Activated T-helper 1 cell treated with anti-CD3 and anti-CD28 coated beads, Interleukin-2, amount 50 U/mL, for 16 hours (primary cell): ENCODE measurements around the gene PCDHGB5.
"Not testable (repeated sequence)": the region's sequence is repeated elsewhere in the genome, so short reads cannot be mapped to it uniquely, and the experiment has no call there.

Experiments used
- DNase-seq, 2 donors: peaks; one replicate each; pipeline ENCODE4 v3.0.0-alpha.2; 2020; ENCODE audit warnings: low read depth in 1 of 2, low spot score in 1 of 2

Gene PCDHGB5

DNA sequence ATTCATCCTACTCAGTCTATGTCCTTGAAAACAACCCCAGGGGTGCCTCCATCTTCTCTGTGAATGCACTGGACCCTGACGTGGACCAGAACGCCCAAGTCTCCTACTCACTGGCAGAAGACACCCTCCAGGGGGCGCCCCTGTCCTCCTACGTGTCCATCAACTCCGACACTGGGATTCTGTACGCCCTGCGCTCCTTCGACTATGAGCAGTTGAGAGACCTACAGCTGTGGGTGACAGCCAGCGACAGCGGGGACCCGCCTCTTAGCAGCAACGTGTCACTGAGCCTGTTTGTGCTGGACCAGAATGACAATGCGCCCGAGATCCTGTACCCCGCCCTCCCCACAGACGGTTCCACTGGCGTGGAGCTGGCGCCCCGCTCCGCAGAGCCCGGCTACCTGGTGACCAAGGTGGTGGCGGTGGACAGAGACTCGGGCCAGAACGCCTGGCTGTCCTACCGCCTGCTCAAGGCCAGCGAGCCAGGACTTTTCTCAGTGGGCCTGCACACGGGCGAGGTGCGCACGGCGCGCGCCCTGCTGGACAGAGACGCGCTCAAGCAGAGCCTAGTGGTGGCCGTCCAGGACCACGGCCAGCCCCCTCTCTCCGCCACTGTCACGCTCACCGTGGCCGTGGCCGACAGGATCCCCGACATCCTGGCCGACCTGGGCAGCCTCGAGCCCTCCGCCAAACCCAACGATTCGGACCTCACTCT lies 22.1 kb upstream of the PCDHGB5 start:
- DNase-seq: not testable (repeated sequence)

DNA sequence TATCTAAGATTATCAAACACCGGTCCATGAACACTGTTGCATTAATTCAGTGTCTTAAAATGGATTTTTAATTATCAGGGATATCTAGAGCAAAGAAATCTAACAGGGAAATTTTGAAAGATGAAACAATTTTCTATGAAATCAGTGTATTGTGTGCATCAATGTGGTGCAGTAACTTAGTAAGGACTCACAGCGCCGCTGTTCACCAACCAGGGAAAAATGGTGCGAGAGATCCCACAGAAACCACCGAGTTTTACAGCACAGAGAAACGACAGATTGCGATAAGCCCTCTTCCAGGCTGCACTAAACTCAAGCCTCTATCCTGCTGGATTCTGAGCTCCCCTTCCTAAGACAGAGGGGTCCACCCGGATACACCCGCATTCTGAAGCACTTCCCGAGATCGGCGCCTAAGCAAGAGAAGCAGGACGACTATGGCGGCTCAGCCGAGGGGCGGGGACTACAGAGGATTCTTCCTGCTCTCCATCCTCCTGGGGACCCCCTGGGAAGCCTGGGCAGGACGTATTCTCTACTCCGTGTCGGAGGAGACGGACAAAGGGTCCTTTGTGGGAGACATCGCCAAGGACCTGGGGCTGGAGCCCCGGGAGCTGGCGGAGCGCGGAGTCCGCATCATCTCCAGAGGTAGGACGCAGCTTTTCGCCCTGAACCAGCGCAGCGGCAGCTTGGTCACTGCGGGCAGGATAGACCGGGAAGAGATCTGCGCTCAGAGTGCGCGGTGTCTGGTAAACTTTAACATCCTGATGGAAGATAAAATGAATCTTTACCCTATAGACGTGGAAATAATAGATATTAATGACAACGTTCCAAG lies 15.1 kb upstream of the PCDHGB5 start, which contains the start of gene PCDHGA7:
PCDHGA7 (plus strand) TSS at position 274 of the 826 bp plus-strand sequence; CDS start at position 432, 158 bp downstream.
- DNase-seq: no peak

DNA sequence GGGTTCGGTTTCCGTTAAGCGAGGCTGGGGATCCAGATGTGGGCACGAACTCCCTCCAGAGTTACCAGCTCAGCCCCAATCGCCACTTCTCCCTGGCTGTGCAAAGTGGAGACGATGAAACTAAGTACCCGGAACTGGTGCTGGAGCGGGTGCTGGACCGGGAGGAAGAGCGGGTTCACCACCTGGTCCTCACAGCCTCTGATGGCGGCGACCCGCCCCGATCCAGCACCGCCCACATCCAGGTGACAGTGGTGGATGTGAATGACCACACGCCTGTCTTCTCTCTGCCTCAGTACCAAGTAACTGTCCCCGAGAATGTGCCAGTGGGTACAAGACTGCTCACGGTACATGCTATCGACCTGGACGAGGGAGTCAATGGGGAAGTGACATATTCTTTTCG lies 14.4 kb upstream of the PCDHGB5 start:
- no peak for DNase-seq

DNA sequence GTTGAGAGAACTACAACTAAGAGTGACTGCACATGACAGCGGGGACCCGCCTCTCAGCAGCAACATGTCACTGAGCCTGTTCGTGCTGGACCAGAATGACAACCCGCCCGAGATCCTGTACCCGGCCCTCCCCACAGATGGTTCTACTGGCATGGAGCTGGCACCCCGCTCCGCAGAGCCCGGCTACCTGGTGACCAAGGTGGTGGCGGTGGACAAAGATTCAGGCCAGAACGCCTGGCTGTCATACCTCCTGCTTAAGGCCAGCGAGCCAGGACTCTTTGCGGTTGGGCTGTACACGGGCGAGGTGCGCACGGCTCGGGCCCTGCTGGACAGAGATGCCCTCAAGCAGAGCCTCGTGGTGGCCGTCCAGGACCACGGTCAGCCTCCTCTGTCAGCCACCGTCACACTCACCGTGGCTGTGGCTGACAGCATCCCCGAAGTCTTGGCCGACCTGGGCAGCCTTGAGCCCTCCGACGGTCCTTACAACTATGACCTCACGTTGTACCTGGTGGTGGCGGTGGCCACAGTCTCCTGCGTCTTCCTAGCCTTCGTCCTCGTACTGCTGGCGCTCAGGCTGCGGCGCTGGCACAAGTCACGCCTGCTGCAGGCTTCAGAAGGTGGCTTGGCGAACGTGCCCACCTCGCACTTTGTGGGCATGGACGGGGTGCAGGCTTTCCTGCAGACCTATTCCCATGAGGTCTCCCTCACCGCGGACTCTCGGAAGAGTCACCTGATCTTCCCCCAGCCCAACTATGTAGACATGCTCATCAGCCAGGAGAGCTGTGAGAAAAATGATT lies 13.1 kb upstream of the PCDHGB5 start:
- DNase-seq: no peak

DNA sequence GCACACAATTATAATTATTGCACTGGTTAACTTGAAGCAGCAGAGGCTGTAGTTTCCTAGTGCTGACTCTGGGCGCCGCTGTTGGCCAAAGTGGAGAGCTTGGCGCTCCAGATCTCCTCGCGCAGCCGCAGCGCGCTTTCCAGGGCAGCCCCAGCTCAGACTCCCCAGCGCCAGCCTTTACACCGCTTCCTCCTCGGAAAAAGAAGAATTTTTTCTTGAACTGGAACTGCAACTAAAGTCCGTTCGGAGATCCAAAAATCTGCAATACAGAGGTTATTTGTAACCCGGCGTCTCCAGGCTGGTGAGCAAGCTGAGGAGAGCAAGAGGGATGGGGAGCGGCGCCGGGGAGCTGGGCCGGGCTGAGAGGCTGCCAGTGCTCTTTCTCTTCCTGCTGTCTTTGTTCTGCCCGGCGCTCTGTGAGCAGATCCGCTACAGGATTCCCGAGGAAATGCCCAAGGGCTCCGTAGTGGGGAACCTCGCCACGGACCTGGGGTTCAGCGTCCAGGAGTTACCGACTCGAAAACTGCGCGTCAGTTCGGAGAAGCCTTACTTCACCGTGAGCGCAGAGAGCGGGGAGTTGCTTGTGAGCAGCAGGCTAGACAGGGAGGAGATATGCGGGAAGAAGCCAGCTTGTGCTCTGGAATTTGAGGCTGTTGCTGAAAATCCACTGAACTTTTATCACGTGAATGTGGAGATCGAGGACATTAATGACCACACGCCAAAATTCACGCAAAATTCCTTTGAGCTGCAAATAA lies 10.0 kb upstream of the PCDHGB5 start, which contains the start of gene PCDHGB4:
PCDHGB4 (plus strand) TSS at position 142 of the 755 bp plus-strand sequence; CDS start at position 329, 187 bp downstream.
- DNase-seq: not testable (repeated sequence)

DNA sequence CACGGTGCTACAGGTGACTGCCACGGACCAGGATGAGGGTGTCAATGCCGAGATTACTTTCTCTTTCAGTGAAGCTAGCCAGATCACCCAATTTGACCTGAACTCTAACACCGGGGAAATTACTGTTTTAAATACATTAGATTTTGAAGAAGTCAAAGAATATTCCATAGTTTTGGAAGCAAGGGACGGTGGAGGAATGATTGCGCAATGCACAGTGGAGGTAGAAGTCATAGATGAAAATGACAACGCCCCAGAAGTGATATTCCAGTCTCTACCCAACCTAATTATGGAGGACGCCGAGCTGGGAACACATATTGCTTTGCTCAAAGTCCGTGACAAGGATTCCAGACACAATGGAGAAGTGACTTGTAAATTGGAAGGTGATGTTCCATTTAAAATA lies 9.1 kb upstream of the PCDHGB5 start:
- DNase-seq: no peak

DNA sequence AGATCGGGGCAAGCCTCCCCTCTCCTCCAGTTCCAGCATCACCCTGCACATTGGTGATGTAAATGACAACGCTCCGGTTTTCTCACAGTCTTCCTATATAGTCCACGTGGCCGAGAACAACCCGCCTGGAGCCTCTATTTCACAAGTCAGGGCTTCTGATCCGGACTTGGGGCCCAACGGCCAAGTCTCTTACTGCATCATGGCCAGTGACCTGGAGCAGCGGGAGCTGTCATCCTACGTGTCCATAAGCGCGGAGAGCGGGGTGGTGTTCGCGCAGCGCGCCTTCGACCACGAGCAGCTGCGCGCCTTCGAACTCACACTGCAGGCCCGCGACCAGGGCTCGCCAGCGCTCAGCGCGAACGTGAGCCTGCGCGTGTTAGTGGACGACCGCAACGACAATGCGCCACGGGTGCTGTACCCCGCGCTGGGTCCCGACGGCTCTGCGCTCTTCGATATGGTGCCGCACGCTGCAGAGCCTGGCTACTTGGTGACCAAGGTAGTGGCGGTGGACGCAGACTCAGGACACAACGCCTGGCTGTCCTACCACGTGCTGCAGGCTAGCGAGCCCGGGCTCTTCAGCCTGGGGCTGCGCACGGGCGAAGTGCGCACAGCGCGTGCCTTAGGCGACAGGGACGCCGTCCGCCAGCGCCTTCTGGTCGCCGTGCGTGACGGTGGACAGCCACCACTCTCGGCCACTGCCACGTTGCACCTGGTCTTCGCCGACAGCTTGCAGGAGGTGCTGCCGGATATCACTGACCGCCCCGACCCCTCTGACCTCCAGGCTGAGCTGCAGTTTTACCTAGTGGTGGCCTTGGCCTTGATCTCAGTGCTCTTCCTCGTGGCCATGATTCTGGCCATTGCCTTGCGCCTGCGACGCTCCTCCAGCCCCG lies 8.3 kb upstream of the PCDHGB5 start:
- no peak for DNase-seq

DNA sequence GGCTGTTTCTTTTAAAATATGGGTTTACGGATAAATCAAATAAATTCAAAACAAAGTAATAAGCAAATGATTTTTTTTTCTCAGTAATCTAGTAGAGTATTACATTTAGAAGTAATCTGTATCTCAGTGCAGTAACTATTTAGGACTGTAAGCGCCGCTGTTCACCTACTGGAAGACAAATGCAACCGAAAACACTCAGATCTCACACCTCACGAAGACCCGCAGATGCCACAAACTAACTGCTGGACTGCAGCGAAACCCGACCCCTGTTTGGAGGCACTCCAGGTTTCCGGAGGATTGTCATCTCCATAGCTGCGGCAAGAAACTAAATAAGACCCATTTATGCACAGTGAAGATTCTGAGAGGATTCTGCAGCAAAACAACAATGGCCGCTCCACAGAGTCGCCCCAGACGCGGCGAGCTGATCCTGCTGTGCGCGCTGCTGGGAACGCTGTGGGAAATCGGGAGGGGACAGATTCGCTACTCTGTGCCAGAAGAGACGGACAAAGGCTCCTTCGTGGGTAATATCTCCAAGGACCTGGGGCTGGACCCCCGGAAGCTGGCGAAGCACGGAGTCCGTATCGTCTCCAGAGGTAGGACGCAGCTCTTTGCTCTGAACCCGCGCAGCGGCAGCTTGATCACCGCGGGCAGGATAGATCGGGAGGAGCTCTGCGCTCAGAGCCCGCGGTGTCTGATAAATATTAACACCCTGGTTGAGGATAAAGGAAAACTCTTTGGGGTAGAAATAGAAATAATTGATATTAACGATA lies 5.1 kb upstream of the PCDHGB5 start, which contains the start of gene PCDHGA8:
PCDHGA8 (plus strand) TSS at position 205 of the 770 bp plus-strand sequence; CDS start at position 386, 181 bp downstream.
- DNase-seq: no peak

DNA sequence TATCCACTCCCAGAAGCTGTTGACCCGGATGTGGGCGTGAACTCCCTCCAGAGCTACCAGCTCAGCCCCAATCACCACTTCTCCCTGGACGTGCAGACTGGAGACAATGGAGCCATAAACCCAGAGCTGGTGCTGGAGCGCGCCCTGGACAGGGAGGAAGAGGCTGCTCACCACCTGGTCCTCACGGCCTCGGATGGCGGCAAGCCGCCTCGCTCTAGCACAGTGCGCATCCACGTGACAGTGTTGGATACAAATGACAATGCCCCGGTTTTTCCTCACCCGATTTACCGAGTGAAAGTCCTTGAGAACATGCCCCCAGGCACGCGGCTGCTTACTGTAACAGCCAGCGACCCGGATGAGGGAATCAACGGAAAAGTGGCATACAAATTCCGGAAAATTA lies 4.5 kb upstream of the PCDHGB5 start:
- DNase-seq: no peak

DNA sequence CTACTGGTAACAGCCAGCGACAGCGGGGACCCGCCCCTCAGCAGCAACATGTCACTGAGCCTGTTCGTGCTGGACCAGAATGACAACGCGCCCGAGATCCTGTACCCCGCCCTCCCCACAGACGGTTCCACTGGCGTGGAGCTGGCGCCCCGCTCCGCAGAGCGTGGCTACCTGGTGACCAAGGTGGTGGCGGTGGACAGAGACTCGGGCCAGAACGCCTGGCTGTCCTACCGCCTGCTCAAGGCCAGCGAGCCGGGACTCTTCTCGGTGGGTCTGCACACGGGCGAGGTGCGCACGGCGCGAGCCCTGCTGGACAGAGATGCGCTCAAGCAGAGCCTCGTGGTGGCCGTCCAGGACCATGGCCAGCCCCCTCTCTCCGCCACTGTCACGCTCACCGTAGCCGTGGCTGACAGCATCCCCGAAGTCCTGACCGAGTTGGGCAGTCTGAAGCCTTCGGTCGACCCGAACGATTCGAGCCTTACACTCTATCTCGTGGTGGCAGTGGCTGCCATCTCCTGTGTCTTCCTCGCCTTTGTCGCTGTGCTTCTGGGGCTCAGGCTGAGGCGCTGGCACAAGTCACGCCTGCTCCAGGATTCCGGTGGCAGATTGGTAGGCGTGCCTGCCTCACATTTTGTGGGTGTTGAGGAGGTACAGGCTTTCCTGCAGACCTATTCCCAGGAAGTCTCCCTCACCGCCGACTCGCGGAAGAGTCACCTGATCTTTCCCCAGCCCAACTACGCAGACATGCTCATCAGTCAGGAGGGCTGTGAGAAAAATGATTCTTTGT lies 3.2 kb upstream of the PCDHGB5 start:
- DNase-seq: not testable (repeated sequence)

DNA sequence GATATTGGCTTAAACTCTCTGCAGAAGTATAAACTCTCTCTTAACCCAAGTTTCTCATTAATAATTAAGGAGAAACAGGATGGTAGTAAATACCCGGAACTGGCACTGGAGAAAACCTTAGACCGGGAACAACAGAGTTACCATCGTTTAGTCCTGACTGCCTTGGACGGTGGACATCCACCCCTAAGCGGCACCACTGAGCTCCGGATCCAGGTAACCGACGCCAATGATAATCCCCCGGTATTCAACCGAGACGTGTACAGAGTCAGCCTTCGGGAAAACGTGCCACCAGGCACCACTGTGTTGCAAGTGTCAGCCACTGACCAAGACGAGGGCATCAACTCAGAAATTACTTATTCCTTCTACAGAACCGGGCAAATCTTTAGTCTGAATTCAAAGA lies 861 bp downstream of the PCDHGB5 start:
- DNase-seq: no peak

DNA sequence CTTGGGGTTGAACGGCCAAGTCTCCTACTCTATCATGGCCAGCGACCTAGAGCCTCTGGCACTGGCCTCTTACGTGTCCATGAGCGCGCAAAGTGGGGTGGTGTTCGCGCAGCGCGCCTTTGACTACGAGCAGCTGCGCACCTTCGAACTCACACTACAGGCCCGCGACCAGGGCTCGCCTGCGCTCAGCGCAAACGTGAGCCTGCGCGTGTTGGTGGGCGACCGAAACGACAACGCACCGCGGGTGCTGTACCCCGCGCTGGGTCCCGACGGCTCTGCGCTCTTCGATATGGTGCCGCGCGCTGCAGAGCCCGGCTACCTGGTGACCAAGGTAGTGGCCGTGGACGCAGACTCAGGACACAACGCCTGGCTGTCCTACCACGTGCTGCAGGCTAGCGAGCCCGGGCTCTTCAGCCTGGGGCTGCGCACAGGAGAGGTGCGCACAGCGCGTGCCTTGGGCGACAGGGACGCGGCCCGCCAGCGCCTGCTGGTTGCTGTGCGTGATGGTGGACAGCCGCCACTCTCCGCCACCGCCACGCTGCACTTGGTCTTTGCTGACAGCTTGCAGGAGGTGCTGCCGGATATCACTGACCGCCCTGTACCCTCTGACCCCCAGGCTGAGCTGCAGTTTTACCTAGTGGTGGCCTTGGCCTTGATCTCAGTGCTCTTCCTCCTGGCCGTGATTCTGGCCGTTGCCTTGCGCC lies 2.0 kb downstream of the PCDHGB5 start:
- DNase-seq: no peak

DNA sequence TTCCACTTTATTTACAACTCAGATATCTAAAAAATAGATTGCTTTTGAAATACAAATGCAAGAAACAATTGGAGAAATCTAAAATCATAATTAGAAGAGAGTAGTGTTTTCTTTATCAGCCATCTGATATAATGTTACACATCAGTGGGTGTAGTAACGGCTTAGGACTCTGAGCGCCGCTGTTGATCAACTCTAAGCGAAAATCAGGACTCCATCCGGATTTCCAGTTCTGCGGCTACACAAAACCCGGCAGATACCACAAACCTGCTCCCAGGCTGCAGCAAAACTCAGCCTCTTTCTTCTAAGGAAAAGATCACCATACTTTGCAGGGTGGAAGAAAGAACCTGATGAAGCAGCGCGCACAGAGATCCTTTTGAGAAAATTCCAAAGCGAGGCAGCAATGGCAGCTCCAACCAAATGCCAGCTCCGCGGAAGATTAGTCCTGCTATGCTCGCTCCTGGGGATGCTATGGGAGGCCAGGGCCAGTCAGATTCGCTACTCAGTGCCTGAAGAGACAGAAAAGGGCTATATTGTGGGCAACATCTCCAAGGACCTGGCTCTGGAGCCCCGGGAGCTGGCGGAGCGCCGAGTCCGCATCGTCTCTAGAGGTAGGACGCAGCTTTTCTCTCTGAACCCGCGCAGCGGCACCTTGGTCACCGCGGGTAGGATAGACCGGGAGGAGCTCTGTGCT lies 5.0 kb downstream of the PCDHGB5 start, which contains the start of gene PCDHGA9:
PCDHGA9 (plus strand) TSS at position 226 of the 691 bp plus-strand sequence; CDS start at position 401, 175 bp downstream.
- DNase-seq: no peak

DNA sequence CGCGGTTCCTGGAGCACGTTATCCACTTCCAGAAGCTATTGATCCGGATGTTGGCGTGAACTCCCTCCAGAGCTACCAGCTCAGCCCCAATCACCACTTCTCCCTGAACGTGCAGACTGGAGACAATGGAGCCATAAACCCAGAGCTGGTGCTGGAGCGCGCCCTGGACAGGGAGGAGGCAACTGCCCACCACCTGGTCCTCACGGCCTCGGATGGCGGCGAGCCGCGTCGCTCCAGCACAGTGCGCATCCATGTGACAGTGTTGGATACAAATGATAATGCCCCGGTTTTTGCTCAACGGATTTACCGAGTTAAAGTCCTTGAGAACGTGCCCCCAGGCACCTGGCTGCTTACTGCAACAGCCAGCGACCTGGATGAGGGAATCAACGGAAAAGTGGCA lies 5.6 kb downstream of the PCDHGB5 start:
- no peak for DNase-seq

DNA sequence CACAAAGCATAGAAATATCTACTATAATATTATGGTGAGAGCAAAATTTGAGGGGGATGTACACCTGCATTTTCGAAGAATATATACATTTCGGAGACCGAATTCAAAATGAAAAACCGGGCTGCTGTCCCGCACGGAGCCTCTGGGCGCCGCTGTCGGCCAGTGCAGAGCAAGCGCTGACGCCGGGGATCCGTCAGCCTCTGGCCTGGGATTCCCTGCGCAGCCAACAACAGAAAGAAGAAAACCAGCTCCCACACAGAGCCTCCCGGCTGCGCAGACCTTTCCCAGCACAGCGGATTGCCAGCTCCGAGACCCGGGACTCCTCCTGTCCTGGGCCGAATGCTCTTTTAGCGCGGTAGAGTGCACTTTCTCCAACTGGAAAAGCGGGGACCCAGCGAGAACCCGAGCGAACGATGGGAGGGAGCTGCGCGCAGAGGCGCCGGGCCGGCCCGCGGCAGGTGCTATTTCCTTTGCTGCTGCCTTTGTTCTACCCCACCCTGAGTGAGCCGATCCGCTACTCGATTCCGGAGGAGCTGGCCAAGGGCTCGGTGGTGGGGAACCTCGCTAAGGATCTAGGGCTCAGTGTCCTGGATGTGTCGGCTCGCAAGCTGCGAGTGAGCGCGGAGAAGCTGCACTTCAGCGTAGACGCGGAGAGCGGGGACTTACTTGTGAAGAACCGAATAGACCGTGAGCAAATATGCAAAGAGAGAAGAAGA lies 10.2 kb downstream of the PCDHGB5 start, which contains the start of gene PCDHGB6:
PCDHGB6 (plus strand) TSS at position 232 of the 716 bp plus-strand sequence; CDS start at position 414, 182 bp downstream.
- DNase-seq: not testable (repeated sequence)
